Sigmoid colon (tissue), 7 donors: ENCODE results near the gene PQBP1. TPM values are rescaled to one million over a fixed set of nuclear protein-coding genes. Genes with fewer than 3 reads are reported as not detected.

Experiments
- DNase-seq: peaks from one replicate; pipeline ENCODE4 v3.0.0-alpha.2; 2019
- H3K27ac ChIP-seq, 4 donors: fragments of 200-600 bp; sonication (generic); one replicate each; pipeline ENCODE4 v1.5.1; 2016 to 2019; ENCODE audit warnings: mild to moderate bottlenecking in 1 of 4
- H3K27me3 ChIP-seq, 3 donors: fragments of 200-600 bp; sonication (generic); one replicate each; pipeline ENCODE4 v1.5.1; 2019; ENCODE audit warnings: mild to moderate bottlenecking in 1 of 3
- H3K36me3 ChIP-seq, 4 donors: fragments of 200-600 bp; sonication (generic); one replicate each; pipeline ENCODE4 v1.5.1; 2016 to 2019
- H3K4me1 ChIP-seq, 4 donors: fragments of 200-600 bp; sonication (generic); one replicate each; pipeline ENCODE4 v1.5.1; 2017 to 2019
- H3K4me3 ChIP-seq, 4 donors: fragments of 200-600 bp; sonication (generic); one replicate each; pipeline ENCODE4 v1.5.1; 2017 to 2019; ENCODE audit warnings: mild to moderate bottlenecking in 2 of 4, moderate library complexity in 1 of 4
- H3K9me3 ChIP-seq, 4 donors: fragments of 200-600 bp in 3 of 4; sonication (generic) in 3 of 4; one replicate each; pipeline versions ENCODE4 v1.5.1 to v1.6.1; 2013 to 2019
- EP300 ChIP-seq, 4 donors: sonication (generic); formaldehyde crosslinking; IDR thresholded peaks; one replicate each; pipeline ENCODE4 v1.6.1; 2017; ENCODE audit warnings: antibody characterized with exemption in 4 of 4
- POLR2A ChIP-seq, 2 donors: fragments of 450-650 bp; IDR thresholded peaks; one replicate each; pipeline ENCODE4 v1.6.1; 2016; ENCODE audit warnings: antibody characterized with exemption in 2 of 2, mild to moderate bottlenecking in 2 of 2, moderate library complexity in 2 of 2
- POLR2AphosphoS5 ChIP-seq, 4 donors: sonication (generic); formaldehyde crosslinking; IDR thresholded peaks; one replicate each; pipeline ENCODE4 v1.6.1; 2017; ENCODE audit warnings: antibody characterized with exemption in 4 of 4
- WGBS, 2 donors: extraction: QIAGEN DNeasy Blood & Tissue Kit; methylation state at CpG; one replicate each; pipeline ENCODE4 v1.1.7; 2013; 5-methylcytosine and 5-hydroxymethylcytosine counted together
- intact Hi-C: fragments of 100-400 bp; cut with DNase I; formaldehyde crosslinking; loops from one replicate; pipeline ENCODE4 v1.15.1; 2023
- polyA plus RNA-seq, 3 donors: library from polyadenylated mRNA; stranded (reverse); fragments of 200-250 nt; gene quantifications; one replicate each; pipeline ENCODE4 v1.2.3, GENCODE V29; 2013
- total RNA-seq, 4 donors: library from RNA; depleted of rRNA; stranded (reverse); fragments of >200 nt; gene quantifications; one replicate each; pipeline ENCODE4 v1.1.0, GENCODE V29; 2016
- TF ChIP-seq, protein P1 (sequence below), 4 experiments: fragments of 450-650 bp in 3 of 4; fragments of 200-600 bp in 1 of 4; IDR thresholded peaks; one replicate each; pipeline ENCODE4 v1.5.1; 2016 to 2019; ENCODE audit warnings: antibody characterized with exemption in 4 of 4, mild to moderate bottlenecking in 3 of 4, moderate library complexity in 2 of 4
- donor health status: healthy with polysubstance abuse.
- donor health status: Bipolar disorder and iron deficiency.
- donor health status: healthy.

PQBP1 gene
- total and polyA plus RNA-seq, 7 donors: 65.0 to 103 (median 83.1) TPM

DNA sequence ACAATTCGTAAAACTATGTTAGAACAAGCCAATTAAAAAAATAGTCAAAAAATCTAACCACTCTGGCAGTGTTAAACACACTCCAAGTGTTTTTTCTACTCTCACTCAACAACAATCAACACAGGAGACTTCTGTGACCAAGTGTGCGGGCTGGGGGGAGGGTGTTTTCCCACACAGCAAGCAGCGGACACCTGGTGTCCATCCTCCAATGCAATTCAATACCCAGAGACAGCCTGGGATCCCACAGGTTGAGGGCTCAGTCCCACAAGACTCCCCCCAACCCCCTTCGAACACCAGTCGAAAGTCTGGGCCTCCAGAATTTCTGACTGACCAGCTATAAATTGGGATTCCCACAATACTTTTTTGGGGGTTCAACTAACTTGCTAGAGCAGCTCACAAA is 29.4 kb downstream of the PQBP1 start:
- H3K9me3 ChIP-seq: no peaks in the 10 kb centered on the region

DNA sequence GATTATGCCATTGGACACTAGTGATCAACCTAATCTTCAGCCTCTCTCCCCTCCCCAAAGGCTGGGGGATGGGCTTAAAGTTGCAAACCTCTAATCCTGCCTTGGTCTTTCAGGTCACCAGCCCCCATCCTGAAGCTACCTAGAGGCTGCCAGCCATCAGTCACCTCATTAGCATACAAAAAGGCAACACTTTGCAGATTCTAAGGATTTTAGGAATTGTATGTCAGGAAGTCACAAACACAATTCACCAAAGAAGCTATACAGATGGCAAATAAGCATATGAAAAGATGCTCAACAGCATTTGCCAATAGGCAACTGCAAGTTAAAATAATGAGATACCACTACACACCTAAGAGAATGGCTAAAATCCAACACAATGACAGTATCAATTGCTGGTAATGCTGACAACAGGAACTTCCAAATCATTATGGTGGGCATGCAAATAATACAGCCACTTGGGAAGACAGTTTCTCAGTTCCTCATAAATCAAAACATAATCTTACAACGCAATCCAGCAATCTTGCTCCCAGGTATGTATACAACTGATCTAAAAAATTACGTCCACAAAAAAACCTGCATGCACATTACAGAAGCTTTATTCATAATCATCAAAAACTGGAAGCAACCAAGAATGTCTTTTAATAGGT is 30.1 kb downstream of the PQBP1 start:
- no peaks in the 10 kb centered on the region for H3K4me1 ChIP-seq
- no peak overlapping the region for H3K27ac ChIP-seq
- no peak for TF ChIP-seq EP300 (IDR thresholded peaks at IDR 0.05)
- no peak for TF ChIP-seq POLR2AphosphoS5 (IDR thresholded peaks at IDR 0.05)
- TF ChIP-seq, protein P1, sequence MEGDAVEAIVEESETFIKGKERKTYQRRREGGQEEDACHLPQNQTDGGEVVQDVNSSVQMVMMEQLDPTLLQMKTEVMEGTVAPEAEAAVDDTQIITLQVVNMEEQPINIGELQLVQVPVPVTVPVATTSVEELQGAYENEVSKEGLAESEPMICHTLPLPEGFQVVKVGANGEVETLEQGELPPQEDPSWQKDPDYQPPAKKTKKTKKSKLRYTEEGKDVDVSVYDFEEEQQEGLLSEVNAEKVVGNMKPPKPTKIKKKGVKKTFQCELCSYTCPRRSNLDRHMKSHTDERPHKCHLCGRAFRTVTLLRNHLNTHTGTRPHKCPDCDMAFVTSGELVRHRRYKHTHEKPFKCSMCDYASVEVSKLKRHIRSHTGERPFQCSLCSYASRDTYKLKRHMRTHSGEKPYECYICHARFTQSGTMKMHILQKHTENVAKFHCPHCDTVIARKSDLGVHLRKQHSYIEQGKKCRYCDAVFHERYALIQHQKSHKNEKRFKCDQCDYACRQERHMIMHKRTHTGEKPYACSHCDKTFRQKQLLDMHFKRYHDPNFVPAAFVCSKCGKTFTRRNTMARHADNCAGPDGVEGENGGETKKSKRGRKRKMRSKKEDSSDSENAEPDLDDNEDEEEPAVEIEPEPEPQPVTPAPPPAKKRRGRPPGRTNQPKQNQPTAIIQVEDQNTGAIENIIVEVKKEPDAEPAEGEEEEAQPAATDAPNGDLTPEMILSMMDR (IDR thresholded peaks at IDR 0.05): no peak
- TF ChIP-seq POLR2A (IDR thresholded peaks at IDR 0.05): no peak
- intact Hi-C loops: no loop called here
- no peak overlapping the region for H3K4me3 ChIP-seq
- no peak for DNase-seq
- no peaks in the 10 kb centered on the region for H3K27me3 ChIP-seq
- H3K9me3 ChIP-seq: no peaks in the 10 kb centered on the region
- H3K36me3 ChIP-seq: peaks cover 0 to 47% (median 7%) of the 10 kb centered on the region in 4 donors
- WGBS, 2 donors: 74 to 79% methylated on average over 2 of the region's 2 CpGs

More for the DNA sequence above, 29.4 kb downstream of the PQBP1 start:
- TF ChIP-seq POLR2A (IDR thresholded peaks at IDR 0.05): no peak
- no peak for TF ChIP-seq EP300 (IDR thresholded peaks at IDR 0.05)
- TF ChIP-seq, protein P1 (IDR thresholded peaks at IDR 0.05): no peak
- TF ChIP-seq POLR2AphosphoS5 (IDR thresholded peaks at IDR 0.05): no peak
- DNase-seq: no peak
- WGBS, 2 donors: 94 to 96% methylated on average over 5 of the region's 5 CpGs
- Histone ChIP-seq H3K4me3 (no peak overlapping the region), H3K4me1 (no peaks in the 10 kb centered on the region), H3K27ac (no peak overlapping the region), H3K27me3 (no peaks in the 10 kb centered on the region), H3K36me3 (peaks cover 0 to 47% (median 9%) of the 10 kb centered on the region in 4 donors)
- intact Hi-C loops: no loop called here

DNA sequence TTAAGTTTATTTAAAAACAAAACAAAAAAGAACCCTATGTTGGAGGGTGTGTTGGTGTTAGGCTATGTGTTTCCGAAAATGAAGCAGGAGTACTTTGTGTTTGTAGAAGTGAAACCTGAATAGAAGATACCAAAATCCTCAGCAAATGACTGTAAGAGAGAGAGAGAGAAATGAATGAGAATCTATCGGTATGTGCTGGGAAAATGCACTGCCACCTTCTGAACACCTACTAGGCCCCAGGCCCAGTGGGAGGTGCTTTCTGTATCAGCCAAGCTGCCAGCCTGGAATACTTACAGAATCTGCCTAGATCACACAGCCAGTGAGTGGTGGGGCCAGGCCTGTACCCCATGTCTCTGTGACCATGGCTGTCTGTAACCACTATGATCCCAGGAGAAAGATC is 36.0 kb downstream of the PQBP1 start:
- no peak overlapping the region for H3K4me3 ChIP-seq
- H3K27ac ChIP-seq: no peak overlapping the region
- TF ChIP-seq, protein P1 (IDR thresholded peaks at IDR 0.05): no peak
- TF ChIP-seq EP300 (IDR thresholded peaks at IDR 0.05) (no peak), POLR2AphosphoS5 (IDR thresholded peaks at IDR 0.05) (no peak), POLR2A (IDR thresholded peaks at IDR 0.05) (no peak)
- H3K9me3 ChIP-seq: no peaks in the 10 kb centered on the region
- peaks cover 0 to 34% (median 6%) of the 10 kb centered on the region in 4 donors for H3K36me3 ChIP-seq
- H3K4me1 ChIP-seq: peaks cover 0 to 13% (median 3%) of the 10 kb centered on the region in 4 donors
- intact Hi-C loops: no loop called here
- WGBS, 2 donors: 70 to 95% methylated on average over 2 of the region's 2 CpGs
- DNase-seq: no peak
- H3K27me3 ChIP-seq: no peaks in the 10 kb centered on the region

DNA sequence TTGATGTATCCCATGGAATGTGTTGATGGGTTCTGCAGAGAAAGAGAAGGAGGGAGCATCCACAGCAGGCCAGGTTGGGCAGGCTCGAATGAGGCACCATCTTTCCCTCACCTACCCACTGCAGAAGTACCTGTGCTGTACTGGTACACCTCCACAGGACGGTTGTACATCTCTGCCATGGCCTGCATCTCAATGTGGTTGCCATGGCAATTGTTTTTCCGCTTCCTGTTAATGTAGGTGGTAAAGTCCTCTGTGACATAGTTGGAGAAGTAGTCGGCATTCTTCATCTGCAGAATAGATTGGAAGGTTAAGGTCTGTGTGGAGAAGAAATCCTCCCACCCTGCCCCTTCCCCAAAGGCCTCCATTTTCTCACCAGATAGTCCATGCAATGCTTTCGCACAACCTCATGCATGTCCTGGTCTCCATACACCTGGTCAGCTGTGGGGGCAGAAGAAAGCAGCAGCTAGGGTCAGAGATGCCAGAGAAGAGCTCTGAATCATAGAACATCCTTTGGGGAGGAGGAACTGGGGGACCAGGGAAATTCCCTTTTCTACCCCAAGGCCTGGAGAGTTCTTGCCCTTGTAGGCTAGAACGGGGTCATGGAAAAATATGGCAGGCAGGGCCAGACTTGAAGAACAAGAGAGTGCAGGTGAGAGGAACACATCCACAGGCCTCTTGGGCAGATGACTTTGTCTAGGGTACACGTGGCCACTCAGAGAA is 37.0 kb downstream of the PQBP1 start:
- Histone ChIP-seq H3K27ac (no peak overlapping the region), H3K36me3 (peaks cover 0 to 33% (median 6%) of the 10 kb centered on the region in 4 donors), H3K27me3 (no peaks in the 10 kb centered on the region), H3K4me3 (no peak overlapping the region), H3K4me1 (peaks cover 0 to 13% (median 3%) of the 10 kb centered on the region in 4 donors), H3K9me3 (no peaks in the 10 kb centered on the region)
- 79 to 84% methylated on average over 7 of the region's 7 CpGs for WGBS, 2 donors
- no peak for TF ChIP-seq EP300 (IDR thresholded peaks at IDR 0.05)
- no peak for TF ChIP-seq POLR2A (IDR thresholded peaks at IDR 0.05)
- TF ChIP-seq POLR2AphosphoS5 (IDR thresholded peaks at IDR 0.05): no peak
- TF ChIP-seq, protein P1 (IDR thresholded peaks at IDR 0.05): no peak
- intact Hi-C loops: no loop called here
- no peak for DNase-seq
